GM23248 (cell line): ENCODE data around the gene IQGAP2.

Experiments
- EZH2 ChIP-seq: fragments of 200-600 bp; sonication (generic); IDR thresholded peaks from 2 replicates; pipeline ENCODE4 v1.6.1; 2018; ENCODE audit warnings: antibody characterized with exemption, mild to moderate bottlenecking; ENCODE audit not compliant: insufficient read depth, poor library complexity, severe bottlenecking
- EZH2phosphoT487 ChIP-seq: fragments of 200-600 bp; sonication (generic); IDR thresholded peaks from 2 replicates; pipeline ENCODE4 v1.6.1; 2018; ENCODE audit warnings: antibody characterized with exemption, moderate library complexity, mild to moderate bottlenecking, low read depth; ENCODE audit not compliant: insufficient read depth

- TF ChIP-seq EZH2phosphoT487 = no peak
- no peak for TF ChIP-seq EZH2
Measured at GRCh38 chr5:76692274-76692540, 289.1 kb downstream of the IQGAP2 start.
